K562 (cell line): ENCODE results near the gene TSPAN18. TPM values are rescaled to one million over a fixed set of nuclear protein-coding genes. Genes with fewer than 3 reads are reported as not detected.

Experiments used
- ATAC-seq: fragments of 200-7000 bp; cut with Tn5 transposase; 3 replicates; pipeline ENCODE4 v1.9.1; 2020; ENCODE audit warnings: moderate library complexity
- BruUV-seq: library from RNA; stranded (reverse); fragments of 400-500 nt; replicated peaks from 2 replicates; lab custom pipeline; 2021; lab: Mats Ljungman, UMichigan
- CTCF ChIA-PET: fragments of 300-600 bp; formaldehyde crosslinking; extraction: SDS; loops from one replicate; lab custom pipeline; 2021; ENCODE audit warnings: low intra/inter-chr PET ratio; lab: Yijun Ruan, JAX
- POLR2A ChIA-PET: fragments of 300-600, 350-650 bp; sonication (Branson Sonifier 250); formaldehyde crosslinking; extraction: SDS; loops from one replicate; lab custom pipeline; 2021; ENCODE audit warnings: antibody characterized with exemption, inconsistent platforms; lab: Yijun Ruan, JAX
- DNase-seq, 4 experiments: peaks; one replicate each; pipeline versions ENCODE4 v3.0.0 to v3.0.0-alpha.2; 2011 to 2018; ENCODE audit warnings: low spot score in 3 of 4, mixed read lengths in 3 of 4; ENCODE audit errors: extremely low read depth in 1 of 4
- FAIRE-seq: peaks from 2 replicates; lab custom pipeline; 2011; peaks lifted over from hg19 to GRCh38; lab: Jason Lieb, UNC
- H2AFZ ChIP-seq: 2 replicates; pipeline ENCODE4 v1.6.0; 2011; ENCODE audit warnings: low read depth, low read length, control low read depth, inconsistent platforms
- H3K27ac ChIP-seq: fragments of 200-600 bp; 3 replicates; pipeline ENCODE4 v1.8.0; 2011; ENCODE audit warnings: low read depth, mild to moderate bottlenecking, control low read depth, inconsistent platforms, low read length, moderate library complexity, mixed read lengths; ENCODE audit errors: extremely low read depth
- H3K27me3 ChIP-seq, 2 experiments: fragments of 300-600 bp in 1 of 2; 2 replicates in 1 of 2; 3 replicates in 1 of 2; pipeline versions ENCODE4 v1.6.0 to v1.8.0; 2011; ENCODE audit warnings: inconsistent platforms in 2 of 2, low read length in 2 of 2, mild to moderate bottlenecking in 1 of 2, mixed read lengths in 1 of 2, moderate library complexity in 1 of 2; ENCODE audit not compliant: control insufficient read depth in 2 of 2, insufficient read depth in 2 of 2
- H3K36me3 ChIP-seq: fragments of 300-600 bp; 3 replicates; pipeline ENCODE4 v1.8.0; 2011; ENCODE audit warnings: mild to moderate bottlenecking, low read length, inconsistent platforms; ENCODE audit not compliant: control insufficient read depth, insufficient read depth
- H3K4me1 ChIP-seq, 2 experiments: fragments of 200-600 bp in 1 of 2; replicated peaks in 1 of 2; 2 replicates in 1 of 2; 3 replicates in 1 of 2; pipeline versions ENCODE4 v1.5.1 to v1.8.0; 2011; ENCODE audit warnings: inconsistent platforms in 2 of 2, low read length in 2 of 2, mild to moderate bottlenecking in 1 of 2, mixed read lengths in 1 of 2, moderate library complexity in 1 of 2; ENCODE audit not compliant: control insufficient read depth in 2 of 2, insufficient read depth in 2 of 2
- H3K4me2 ChIP-seq: 2 replicates; pipeline ENCODE4 v1.6.1; 2011; ENCODE audit warnings: low read length, control low read depth, inconsistent platforms, mixed read lengths; ENCODE audit not compliant: insufficient read depth
- H3K4me3 ChIP-seq: fragments of 200-600 bp; sonication (generic), shearing (Covaris generic); 2 replicates; pipeline ENCODE4 v1.5.1; 2016; ENCODE audit warnings: control low read depth, inconsistent platforms
- H3K79me2 ChIP-seq: fragments of 200-600 bp; 3 replicates; pipeline ENCODE4 v1.8.0; 2011; ENCODE audit warnings: low read length, inconsistent platforms; ENCODE audit not compliant: control insufficient read depth, insufficient read depth
- H3K9ac ChIP-seq, 2 experiments: 2 replicates each; pipeline versions ENCODE4 v1.6.0 to v1.6.1; 2011; ENCODE audit warnings: low read depth in 2 of 2, low read length in 2 of 2, control low read depth in 1 of 2, inconsistent platforms in 1 of 2, mild to moderate bottlenecking in 1 of 2, mixed read lengths in 1 of 2; ENCODE audit not compliant: insufficient read depth in 1 of 2
- H3K9me1 ChIP-seq: one replicate; pipeline ENCODE4 v1.6.0; 2011; ENCODE audit warnings: inconsistent platforms, mild to moderate bottlenecking, low read length, moderate library complexity; ENCODE audit not compliant: control insufficient read depth, insufficient read depth
- H3K9me3 ChIP-seq: replicated peaks from 2 replicates; pipeline ENCODE4 v1.5.1; 2011; ENCODE audit warnings: low read depth, low read length, inconsistent platforms; ENCODE audit not compliant: control insufficient read depth, insufficient read depth
- H4K20me1 ChIP-seq: replicated peaks from 2 replicates; pipeline ENCODE4 v1.6.1; 2011; ENCODE audit warnings: low read length, inconsistent platforms, mixed read lengths; ENCODE audit not compliant: control insufficient read depth, insufficient read depth
- ARID1B ChIP-seq: fragments of 450-650 bp; IDR thresholded peaks from 2 replicates; pipeline ENCODE4 v1.6.1; 2016; ENCODE audit warnings: antibody characterized with exemption, mild to moderate bottlenecking, inconsistent platforms
- BCOR ChIP-seq: fragments of 450-650 bp; IDR thresholded peaks from 2 replicates; pipeline ENCODE4 v1.6.1; 2016
- CAMTA2 ChIP-seq: fragments of 250-450 bp; sonication (Bioruptor Pico); conservative IDR thresholded peaks from 2 replicates; pipeline ENCODE4 v1.5.1; 2022
- HBP1 ChIP-seq: fragments of 450-650 bp; formaldehyde crosslinking; IDR thresholded peaks from 2 replicates; pipeline ENCODE4 v1.4.0; 2022; ENCODE audit warnings: missing genetic modification characterization
- LCOR ChIP-seq: sonication (generic); formaldehyde crosslinking; IDR thresholded peaks from 2 replicates; pipeline ENCODE4 v1.8.0; 2022; ENCODE audit warnings: mild to moderate bottlenecking, missing genetic modification reagents
- NFE2 ChIP-seq: IDR thresholded peaks from 2 replicates; pipeline ENCODE4 v1.6.1; 2014; ENCODE audit warnings: antibody characterized with exemption, low read depth
- NR2C2 ChIP-seq, 2 experiments: fragments of 200-800 bp in 1 of 2; sonication (Bioruptor generic) in 1 of 2; sonication (generic) in 1 of 2; formaldehyde crosslinking in 1 of 2; IDR thresholded peaks; 2 replicates each; pipeline versions ENCODE4 v1.6.1 to v1.8.0; 2016 to 2022; ENCODE audit warnings: mild to moderate bottlenecking in 1 of 2, missing compliant biosample characterization in 1 of 2, missing genetic modification characterization in 1 of 2, missing genetic modification reagents in 1 of 2
- PHF20 ChIP-seq: fragments of 450-650 bp; IDR thresholded peaks from 2 replicates; pipeline ENCODE4 v1.6.1; 2018; ENCODE audit not compliant: partially characterized antibody
- PML ChIP-seq: IDR thresholded peaks from 2 replicates; pipeline ENCODE4 v1.6.1; 2012; ENCODE audit warnings: low read length, inconsistent platforms
- PRPF4 ChIP-seq: fragments of 200-400 bp; formaldehyde crosslinking; IDR thresholded peaks from one replicate; pipeline ENCODE4 v1.6.1; 2017; ENCODE audit warnings: low read length, low read depth, mild to moderate bottlenecking; ENCODE audit not compliant: insufficient read depth, poor library complexity, severe bottlenecking
- RHOXF2B ChIP-seq: fragments of 250-450 bp; sonication (Bioruptor Pico); conservative IDR thresholded peaks from 2 replicates; pipeline ENCODE4 v1.5.1; 2021
- SMAD1 ChIP-seq: fragments of 150-350 bp; IDR thresholded peaks from 2 replicates; pipeline ENCODE4 v1.6.1; 2014; ENCODE audit warnings: low read length, low read depth; ENCODE audit not compliant: partially characterized antibody
- TRIM25 ChIP-seq: fragments of 450-650 bp; IDR thresholded peaks from 2 replicates; pipeline ENCODE4 v1.7.0; 2016; ENCODE audit warnings: borderline replicate concordance
- U2AF1 ChIP-seq: fragments of 200-400 bp; formaldehyde crosslinking; optimal IDR thresholded peaks from 2 replicates; pipeline ENCODE3; 2017; ENCODE audit warnings: mild to moderate bottlenecking, low read depth, low read length, moderate library complexity
- ZBTB2 ChIP-seq: fragments of 450-650 bp; IDR thresholded peaks from 2 replicates; pipeline ENCODE4 v1.6.1; 2016; ENCODE audit warnings: antibody characterized with exemption
- ZC3H4 ChIP-seq: sonication (generic); formaldehyde crosslinking; IDR thresholded peaks from 2 replicates; pipeline ENCODE4 v1.9.0; 2021; ENCODE audit warnings: missing genetic modification reagents, borderline replicate concordance
- ZFP1 ChIP-seq: fragments of 450-650 bp; formaldehyde crosslinking; IDR thresholded peaks from 2 replicates; pipeline ENCODE4 v1.4.0; 2020; ENCODE audit warnings: mild to moderate bottlenecking, mixed read lengths
- ZNF699 ChIP-seq: fragments of 250-450 bp; sonication (Bioruptor Pico); IDR thresholded peaks from 2 replicates; pipeline ENCODE4 v1.8.0; 2021; ENCODE audit warnings: mild to moderate bottlenecking, moderate library complexity; ENCODE audit not compliant: insufficient replicate concordance
- WGBS: fragments of 100-300 bp; shearing (Covaris generic); methylation state at CpG from one replicate; pipeline ENCODE4 v1.1.6; 2016; ENCODE audit warnings: low coverage, mixed read lengths; ENCODE audit not compliant: insufficient coverage; ENCODE audit errors: missing lambda C conversion rate; 5-methylcytosine and 5-hydroxymethylcytosine counted together
- in situ Hi-C: fragments of 300-500 bp; cut with MboI; formaldehyde crosslinking; loops from 4 replicates; pipeline ENCODE4 v1.15.0; 2018; ENCODE audit warnings: inconsistent platforms, mixed read lengths
- intact Hi-C: fragments of 100-400 bp; cut with micrococcal nuclease; formaldehyde crosslinking; loops from 2 replicates; pipeline ENCODE4 v1.14.2; 2022
- polyA plus RNA-seq, 8 experiments: library from polyadenylated mRNA; depleted of rRNA in 4 of 8; stranded (reverse) in 5 of 8; unstranded in 3 of 8; fragments of >200 nt; fragmentation: Nextera tagmentation in 2 of 8; fragmentation: Illumina TruSeq in 1 of 8; extraction: Ambion mirVana in 2 of 8; extraction: Trizol in 1 of 8; gene quantifications; 2 replicates each; pipeline versions ENCODE4 v1.2.1 to v1.2.3, GENCODE V29; 2011 to 2014; ENCODE audit warnings: inconsistent platforms in 1 of 8, missing spikeins in 1 of 8
- total RNA-seq, 7 experiments: library from RNA; depleted of rRNA in 6 of 7; stranded (reverse); fragments of >200 nt in 6 of 7; fragmentation: Illumina TruSeq in 2 of 7; extraction: Trizol in 2 of 7; gene quantifications; 2 replicates each; pipeline versions ENCODE4 v1.2.1 to v1.2.3, GENCODE V29; 2011 to 2021; ENCODE audit warnings: low replicate concordance in 1 of 7

The TSPAN18 gene
- total and polyA plus RNA-seq, 9 of the 15 experiments (the other 6 are each of a cell fraction or from before 2014, with no cell fraction given): 0.17 to 0.35 (median 0.22) TPM; not detected in 4

GRCh38 chr11:44980533-44981427 lies 254.0 kb downstream of the TSPAN18 start:
- intact Hi-C loops: no loop called here
- WGBS: 0% methylated on average over 15 of the region's 15 CpGs
- H3K9ac ChIP-seq: no peak overlapping the region
- FAIRE-seq (no peak), DNase-seq (no peak), ATAC-seq (no peak)
- H4K20me1 ChIP-seq: 0 out of 2 replicates have a peak, but pooled peaks cover 4% of the 10 kb centered on the region
- peaks cover 0 to 48% of the 10 kb centered on the region in 2 experiments; a peak in 4 of 5 replicates for H3K27me3 ChIP-seq
- H3K4me3 ChIP-seq: no peak overlapping the region
- no peaks in the 10 kb centered on the region for H3K9me1 ChIP-seq
- CTCF ChIA-PET: no interaction called here
- no peak overlapping the region for H2AFZ ChIP-seq
- no peaks in the 10 kb centered on the region for H3K79me2 ChIP-seq
- H3K36me3 ChIP-seq: no peaks in the 10 kb centered on the region
- in situ Hi-C loops: no loop called here
- H3K27ac ChIP-seq: no peak overlapping the region
- H3K4me1 ChIP-seq: no peaks in the 10 kb centered on the region
- no peaks in the 10 kb centered on the region for H3K9me3 ChIP-seq
- POLR2A ChIA-PET: no interaction called here
- BruUV-seq: no TSS peak
- no peak overlapping the region for H3K4me2 ChIP-seq
- TF ChIP-seq ZFP1 (no peak), BCOR (no peak), CAMTA2 (no peak), ZBTB2 (no peak), HBP1 (no peak), U2AF1 (no peak), SMAD1 (no peak), ARID1B (no peak), TRIM25 (no peak), PRPF4 (no peak), NR2C2 (CRISPR knock-in tag; IDR thresholded peaks at IDR 0.05) (no peak), NR2C2 (tag; IDR thresholded peaks at IDR 0.05) (no peak), NFE2 (no peak), PHF20 (no peak), PML (no peak), ZNF699 (no peak), RHOXF2B (CRISPR knock-in tag) (no peak), LCOR (CRISPR knock-in tag) (no peak), ZC3H4 (no peak)
